Liver (tissue), 9 donors: ENCODE data around the gene CD81. TPM values are rescaled to one million over a fixed set of nuclear protein-coding genes. Genes with fewer than 3 reads are reported as not detected.

ENCODE experiments used
- DNase-seq: peaks from one replicate; pipeline ENCODE4 v3.0.0-alpha.2; 2017; ENCODE audit warnings: low spot score
- H3K27ac ChIP-seq, 2 donors: one replicate each; pipeline ENCODE4 v1.7.0; 2013; ENCODE audit warnings: inconsistent platforms in 2 of 2, low read length in 2 of 2, control low read depth in 1 of 2, low read depth in 1 of 2, mild to moderate bottlenecking in 1 of 2
- H3K27me3 ChIP-seq, 4 donors: one replicate each; pipeline versions ENCODE4 v1.6.1 to v1.7.0; 2013; ENCODE audit warnings: low read length in 3 of 4, inconsistent platforms in 1 of 4, mild to moderate bottlenecking in 1 of 4, moderate library complexity in 1 of 4; ENCODE audit not compliant: control insufficient read depth in 4 of 4, insufficient read depth in 4 of 4
- H3K36me3 ChIP-seq, 4 donors: one replicate each; pipeline versions ENCODE4 v1.6.1 to v1.7.0; 2013; ENCODE audit warnings: low read length in 3 of 4, mild to moderate bottlenecking in 3 of 4, low read depth in 1 of 4, moderate library complexity in 1 of 4; ENCODE audit not compliant: control insufficient read depth in 4 of 4, insufficient read depth in 3 of 4
- H3K4me1 ChIP-seq, 4 donors: one replicate each; pipeline versions ENCODE4 v1.6.1 to v1.7.0; 2013; ENCODE audit warnings: low read length in 3 of 4, mild to moderate bottlenecking in 3 of 4, moderate library complexity in 1 of 4; ENCODE audit not compliant: control insufficient read depth in 4 of 4, insufficient read depth in 4 of 4
- H3K4me3 ChIP-seq, 3 donors: one replicate each; pipeline versions ENCODE4 v1.6.1 to v1.7.0; 2013; ENCODE audit warnings: low read length in 3 of 3, control low read depth in 1 of 3, low read depth in 1 of 3, mild to moderate bottlenecking in 1 of 3
- H3K9ac ChIP-seq, 2 donors: one replicate each; pipeline ENCODE4 v1.7.0; 2013; ENCODE audit warnings: low read length in 2 of 2, mild to moderate bottlenecking in 2 of 2, moderate library complexity in 2 of 2, control low read depth in 1 of 2, low read depth in 1 of 2
- H3K9me3 ChIP-seq, 4 donors: one replicate each; pipeline versions ENCODE4 v1.6.1 to v1.7.0; 2013; ENCODE audit warnings: low read length in 3 of 4; ENCODE audit not compliant: control insufficient read depth in 4 of 4
- EGR1 ChIP-seq, 2 donors: IDR thresholded peaks; 2 replicates each; pipeline ENCODE4 v1.6.1; 2016 to 2018; ENCODE audit warnings: antibody characterized with exemption in 2 of 2, low read depth in 2 of 2
- FOXA1 ChIP-seq: IDR thresholded peaks from 2 replicates; pipeline ENCODE4 v1.6.1; 2016; ENCODE audit warnings: antibody characterized with exemption
- FOXA2 ChIP-seq: IDR thresholded peaks from 2 replicates; pipeline ENCODE4 v1.6.1; 2016; ENCODE audit warnings: antibody characterized with exemption
- GABPA ChIP-seq, 2 donors: IDR thresholded peaks in 1 of 2; conservative IDR thresholded peaks in 1 of 2; 2 replicates each; pipeline ENCODE4 v1.6.1; 2016; ENCODE audit warnings: antibody characterized with exemption in 2 of 2, mild to moderate bottlenecking in 1 of 2, moderate library complexity in 1 of 2
- HNF4G ChIP-seq: IDR thresholded peaks from 2 replicates; pipeline ENCODE4 v1.6.1; 2016; ENCODE audit warnings: antibody characterized with exemption
- JUND ChIP-seq, 2 donors: IDR thresholded peaks; 2 replicates each; pipeline ENCODE4 v1.6.1; 2016; ENCODE audit warnings: antibody characterized with exemption in 2 of 2
- MAX ChIP-seq: IDR thresholded peaks from 2 replicates; pipeline ENCODE4 v1.6.1; 2016; ENCODE audit warnings: antibody characterized with exemption
- NR2F2 ChIP-seq: IDR thresholded peaks from 2 replicates; pipeline ENCODE4 v1.6.1; 2016; ENCODE audit warnings: antibody characterized with exemption
- RAD21 ChIP-seq, 2 donors: IDR thresholded peaks; 2 replicates each; pipeline ENCODE4 v1.6.1; 2016; ENCODE audit warnings: antibody characterized with exemption in 2 of 2, mild to moderate bottlenecking in 2 of 2
- REST ChIP-seq: IDR thresholded peaks from 2 replicates; pipeline ENCODE4 v1.6.1; 2016; ENCODE audit warnings: antibody characterized with exemption, mild to moderate bottlenecking
- RXRA ChIP-seq, 2 donors: IDR thresholded peaks; 2 replicates each; pipeline ENCODE4 v1.6.1; 2017 to 2018; ENCODE audit warnings: antibody characterized with exemption in 2 of 2, mild to moderate bottlenecking in 1 of 2
- SP1 ChIP-seq: IDR thresholded peaks from 2 replicates; pipeline ENCODE4 v1.6.1; 2018; ENCODE audit warnings: antibody characterized with exemption, mild to moderate bottlenecking
- TAF1 ChIP-seq: conservative IDR thresholded peaks from 2 replicates; pipeline ENCODE4 v1.6.1; 2016; ENCODE audit warnings: antibody characterized with exemption, mild to moderate bottlenecking
- YY1 ChIP-seq: IDR thresholded peaks from 2 replicates; pipeline ENCODE4 v1.6.1; 2016; ENCODE audit warnings: antibody characterized with exemption, mild to moderate bottlenecking
- WGBS: extraction: QIAGEN DNeasy Blood & Tissue Kit; methylation state at CpG from one replicate; pipeline ENCODE4 v1.1.7; 2013; 5-methylcytosine and 5-hydroxymethylcytosine counted together
- polyA plus RNA-seq, 2 donors: library from polyadenylated mRNA; stranded (reverse) in 1 of 2; unstranded in 1 of 2; fragments of 200-250 nt in 1 of 2; fragments of >200 nt in 1 of 2; fragmentation: Nextera tagmentation in 1 of 2; extraction: Ambion mirVana in 1 of 2; gene quantifications; one replicate each; pipeline versions ENCODE4 v1.2.1 to v1.2.3, GENCODE V29; 2013 to 2015
- total RNA-seq, 2 donors: library from RNA; depleted of rRNA; stranded (reverse); fragments of >200 nt; gene quantifications; one replicate each; pipeline ENCODE4 v1.2.3, GENCODE V29; 2014
- TF ChIP-seq, protein P1 (sequence below): IDR thresholded peaks from 2 replicates; pipeline ENCODE4 v1.6.1; 2016; ENCODE audit warnings: antibody characterized with exemption
- TF ChIP-seq, protein P2 (sequence below): fragments of 150-350 bp; IDR thresholded peaks from 2 replicates; pipeline ENCODE4 v1.5.1; 2017; ENCODE audit warnings: improper control_type of control experiment, low read depth, low read length; ENCODE audit not compliant: missing input control
- TF ChIP-seq, protein P3 (sequence below): IDR thresholded peaks from 2 replicates; pipeline ENCODE4 v1.6.1; 2016; ENCODE audit warnings: antibody characterized with exemption
- donor health status: healthy.
- donor health status: healthy.
- donor health status: healthy.
- donor health status: healthy.
- donor health status: healthy.

The CD81 gene
- total and polyA plus RNA-seq, 4 donors, result 76.9 to 712 (median 164) TPM

- Histone ChIP-seq H3K9me3 (no peaks in the 10 kb centered on the region), H3K27me3 (no peaks in the 10 kb centered on the region), H3K36me3 (no peaks in the 10 kb centered on the region), H3K4me1 (peaks cover 0 to 3% (median 0%) of the 10 kb centered on the region in 4 donors), H3K4me3 (no peak overlapping the region), H3K9ac (no peak overlapping the region), H3K27ac (no peak overlapping the region)
- WGBS, result 81% methylated on average over 9 of the region's 9 CpGs
- DNase-seq, result no peak
- TF ChIP-seq MAX (no peak), RXRA (IDR thresholded peaks at IDR 0.05) (no peak), HNF4G (no peak), EGR1 (IDR thresholded peaks at IDR 0.05; ENCODE audit: low read depth in 2 of 2) (no peak), FOXA1 (no peak), GABPA (IDR thresholded peaks at IDR 0.05 in 1 of 2, conservative IDR thresholded peaks at IDR 0.05 in 1 of 2) (no peak), SP1 (no peak), TAF1 (no peak)
- TF ChIP-seq, protein P1, sequence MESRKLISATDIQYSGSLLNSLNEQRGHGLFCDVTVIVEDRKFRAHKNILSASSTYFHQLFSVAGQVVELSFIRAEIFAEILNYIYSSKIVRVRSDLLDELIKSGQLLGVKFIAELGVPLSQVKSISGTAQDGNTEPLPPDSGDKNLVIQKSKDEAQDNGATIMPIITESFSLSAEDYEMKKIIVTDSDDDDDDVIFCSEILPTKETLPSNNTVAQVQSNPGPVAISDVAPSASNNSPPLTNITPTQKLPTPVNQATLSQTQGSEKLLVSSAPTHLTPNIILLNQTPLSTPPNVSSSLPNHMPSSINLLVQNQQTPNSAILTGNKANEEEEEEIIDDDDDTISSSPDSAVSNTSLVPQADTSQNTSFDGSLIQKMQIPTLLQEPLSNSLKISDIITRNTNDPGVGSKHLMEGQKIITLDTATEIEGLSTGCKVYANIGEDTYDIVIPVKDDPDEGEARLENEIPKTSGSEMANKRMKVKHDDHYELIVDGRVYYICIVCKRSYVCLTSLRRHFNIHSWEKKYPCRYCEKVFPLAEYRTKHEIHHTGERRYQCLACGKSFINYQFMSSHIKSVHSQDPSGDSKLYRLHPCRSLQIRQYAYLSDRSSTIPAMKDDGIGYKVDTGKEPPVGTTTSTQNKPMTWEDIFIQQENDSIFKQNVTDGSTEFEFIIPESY, result no peak
These were observed 15.5 kb upstream of the CD81 start for GRCh38 chr11:2361565-2361964.

DNA sequence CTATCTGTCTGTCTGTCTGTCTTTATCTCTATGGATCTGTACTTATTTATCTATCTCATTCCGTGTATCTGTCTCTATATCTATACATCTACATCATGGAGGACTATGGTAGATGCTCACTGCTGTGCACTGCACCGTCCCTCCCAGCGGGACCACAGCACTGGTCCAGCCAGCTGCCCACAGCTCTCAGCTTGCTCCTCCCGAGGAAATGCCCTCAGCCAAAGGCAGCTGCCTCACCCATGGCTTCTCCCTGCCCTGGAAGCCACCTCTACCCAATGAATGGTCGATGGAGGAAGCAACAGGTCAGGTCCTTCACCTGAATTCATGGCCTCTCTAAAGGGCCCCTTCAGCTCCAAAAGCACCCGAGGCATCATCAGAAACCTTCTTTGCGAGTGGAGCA lies 14.7 kb upstream of the CD81 start:
- Histone ChIP-seq H3K9me3 (no peaks in the 10 kb centered on the region), H3K36me3 (no peaks in the 10 kb centered on the region), H3K4me3 (no peak overlapping the region), H3K27ac (no peak overlapping the region), H3K27me3 (no peaks in the 10 kb centered on the region), H3K9ac (no peak overlapping the region), H3K4me1 (peaks cover 2 to 10% (median 5%) of the 10 kb centered on the region in 4 donors)
- TF ChIP-seq NR2F2, result no peak
- TF ChIP-seq, protein P2, sequence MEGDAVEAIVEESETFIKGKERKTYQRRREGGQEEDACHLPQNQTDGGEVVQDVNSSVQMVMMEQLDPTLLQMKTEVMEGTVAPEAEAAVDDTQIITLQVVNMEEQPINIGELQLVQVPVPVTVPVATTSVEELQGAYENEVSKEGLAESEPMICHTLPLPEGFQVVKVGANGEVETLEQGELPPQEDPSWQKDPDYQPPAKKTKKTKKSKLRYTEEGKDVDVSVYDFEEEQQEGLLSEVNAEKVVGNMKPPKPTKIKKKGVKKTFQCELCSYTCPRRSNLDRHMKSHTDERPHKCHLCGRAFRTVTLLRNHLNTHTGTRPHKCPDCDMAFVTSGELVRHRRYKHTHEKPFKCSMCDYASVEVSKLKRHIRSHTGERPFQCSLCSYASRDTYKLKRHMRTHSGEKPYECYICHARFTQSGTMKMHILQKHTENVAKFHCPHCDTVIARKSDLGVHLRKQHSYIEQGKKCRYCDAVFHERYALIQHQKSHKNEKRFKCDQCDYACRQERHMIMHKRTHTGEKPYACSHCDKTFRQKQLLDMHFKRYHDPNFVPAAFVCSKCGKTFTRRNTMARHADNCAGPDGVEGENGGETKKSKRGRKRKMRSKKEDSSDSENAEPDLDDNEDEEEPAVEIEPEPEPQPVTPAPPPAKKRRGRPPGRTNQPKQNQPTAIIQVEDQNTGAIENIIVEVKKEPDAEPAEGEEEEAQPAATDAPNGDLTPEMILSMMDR, result no peak
- TF ChIP-seq FOXA1, result no peak
- no peak for TF ChIP-seq REST
- no peak for TF ChIP-seq RXRA (IDR thresholded peaks at IDR 0.05)
- TF ChIP-seq YY1, result no peak
- no peak for TF ChIP-seq TAF1
- TF ChIP-seq JUND (IDR thresholded peaks at IDR 0.05), result no peak
- TF ChIP-seq, protein P1, result no peak
- TF ChIP-seq, protein P3, sequence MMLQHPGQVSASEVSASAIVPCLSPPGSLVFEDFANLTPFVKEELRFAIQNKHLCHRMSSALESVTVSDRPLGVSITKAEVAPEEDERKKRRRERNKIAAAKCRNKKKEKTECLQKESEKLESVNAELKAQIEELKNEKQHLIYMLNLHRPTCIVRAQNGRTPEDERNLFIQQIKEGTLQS, result no peak
- no peak for TF ChIP-seq SP1
- no peak for TF ChIP-seq RAD21 (IDR thresholded peaks at IDR 0.05)
- no peak for TF ChIP-seq GABPA (IDR thresholded peaks at IDR 0.05 in 1 of 2, conservative IDR thresholded peaks at IDR 0.05 in 1 of 2)
- TF ChIP-seq FOXA2, result no peak
- no peak for TF ChIP-seq HNF4G
- DNase-seq, result no peak
- WGBS, result 90% methylated on average over 7 of the region's 7 CpGs
